ENCODE results near the gene CTIF.

Gene CTIF

DNA sequence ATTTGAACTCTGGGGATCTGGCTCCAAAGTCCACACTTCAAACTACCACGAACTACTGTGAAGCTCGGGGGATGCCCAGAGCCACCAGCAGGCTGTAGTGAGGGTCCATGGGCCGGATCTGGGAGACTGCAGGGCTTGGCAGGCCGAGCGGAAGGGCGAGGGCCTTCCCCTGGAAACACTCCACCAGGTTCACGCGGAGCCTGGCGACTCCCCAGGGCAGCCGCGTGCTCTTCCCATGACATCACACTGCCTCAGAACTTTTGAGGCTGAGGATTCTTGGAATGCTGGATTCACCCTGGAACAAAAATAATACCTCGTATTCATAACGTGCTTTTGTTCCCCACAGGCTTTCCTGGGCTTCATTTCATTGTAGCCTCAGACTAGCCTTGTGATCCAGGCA lies 210.9 kb downstream of the CTIF start:
- DNase-seq (ENCODE audit: low spot score), result no peak
- TF ChIP-seq, protein P1, sequence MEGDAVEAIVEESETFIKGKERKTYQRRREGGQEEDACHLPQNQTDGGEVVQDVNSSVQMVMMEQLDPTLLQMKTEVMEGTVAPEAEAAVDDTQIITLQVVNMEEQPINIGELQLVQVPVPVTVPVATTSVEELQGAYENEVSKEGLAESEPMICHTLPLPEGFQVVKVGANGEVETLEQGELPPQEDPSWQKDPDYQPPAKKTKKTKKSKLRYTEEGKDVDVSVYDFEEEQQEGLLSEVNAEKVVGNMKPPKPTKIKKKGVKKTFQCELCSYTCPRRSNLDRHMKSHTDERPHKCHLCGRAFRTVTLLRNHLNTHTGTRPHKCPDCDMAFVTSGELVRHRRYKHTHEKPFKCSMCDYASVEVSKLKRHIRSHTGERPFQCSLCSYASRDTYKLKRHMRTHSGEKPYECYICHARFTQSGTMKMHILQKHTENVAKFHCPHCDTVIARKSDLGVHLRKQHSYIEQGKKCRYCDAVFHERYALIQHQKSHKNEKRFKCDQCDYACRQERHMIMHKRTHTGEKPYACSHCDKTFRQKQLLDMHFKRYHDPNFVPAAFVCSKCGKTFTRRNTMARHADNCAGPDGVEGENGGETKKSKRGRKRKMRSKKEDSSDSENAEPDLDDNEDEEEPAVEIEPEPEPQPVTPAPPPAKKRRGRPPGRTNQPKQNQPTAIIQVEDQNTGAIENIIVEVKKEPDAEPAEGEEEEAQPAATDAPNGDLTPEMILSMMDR (IDR thresholded peaks at IDR 0.05; ENCODE audit: extremely low read depth, missing control alignments), result no peak

- no peak for DNase-seq (ENCODE audit: low spot score)
- TF ChIP-seq, protein P1 (IDR thresholded peaks at IDR 0.05; ENCODE audit: extremely low read depth, missing control alignments), result no peak
These were observed 211.8 kb downstream of the CTIF start for GRCh38 chr18:48750485-48751175.

DNA sequence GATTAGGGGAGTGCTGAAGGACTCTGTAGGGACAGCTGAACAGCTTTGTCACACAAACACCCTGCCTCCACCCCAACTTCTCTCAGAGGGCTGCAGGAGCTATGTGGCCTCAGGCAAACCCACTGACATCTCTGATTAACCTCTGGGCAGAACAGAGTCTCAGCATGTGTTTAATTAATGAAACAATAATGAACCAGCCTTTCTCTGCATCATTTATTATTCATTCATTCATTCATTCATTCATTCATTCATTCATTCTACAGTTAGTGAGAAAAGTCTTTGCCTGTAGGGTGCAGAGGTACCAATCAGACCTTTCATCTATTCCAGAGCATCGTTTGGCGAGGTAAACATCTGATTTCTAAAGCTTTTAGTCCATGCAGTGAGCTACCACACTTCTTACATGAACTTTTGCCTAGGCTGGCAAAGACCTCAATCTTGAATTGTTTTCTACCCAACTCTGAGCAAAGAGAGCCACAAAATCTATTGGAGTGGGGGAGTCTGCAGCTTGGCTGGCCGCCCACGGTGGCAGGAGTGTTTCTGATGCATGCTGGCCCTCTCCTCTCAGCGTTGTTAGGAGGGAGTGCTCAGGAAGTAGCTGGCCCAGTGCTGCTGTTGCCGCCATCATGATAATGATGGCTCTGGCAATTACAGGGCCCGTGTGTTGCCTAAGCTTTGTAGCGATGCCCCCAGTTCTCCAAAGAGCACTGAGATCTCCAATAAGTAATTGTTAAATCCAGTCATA lies 213.1 kb downstream of the CTIF start:
- DNase-seq (ENCODE audit: low spot score), result no peak
- TF ChIP-seq, protein P1 (IDR thresholded peaks at IDR 0.05; ENCODE audit: extremely low read depth, missing control alignments), result no peak

DNA sequence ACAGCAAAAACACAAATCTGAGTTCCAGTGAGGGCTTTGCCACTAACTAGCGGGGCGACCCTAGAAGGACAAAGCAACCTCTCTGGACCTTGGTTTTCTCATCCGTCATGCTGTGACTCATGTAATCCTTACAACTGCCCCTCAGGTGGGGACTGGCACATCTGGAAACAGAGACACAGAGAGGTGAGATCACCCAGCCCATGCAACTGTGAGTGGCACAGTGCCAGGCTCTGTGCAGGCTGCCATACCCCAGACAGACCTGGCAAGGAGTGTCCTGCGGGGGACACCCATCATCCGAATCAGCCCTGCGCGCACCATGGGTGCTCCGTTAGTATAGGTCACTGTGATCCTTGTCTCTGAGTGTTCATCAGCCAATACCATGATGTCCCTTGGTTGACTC lies 213.6 kb downstream of the CTIF start:
- TF ChIP-seq, protein P1 (IDR thresholded peaks at IDR 0.05; ENCODE audit: extremely low read depth, missing control alignments), result no peak
- DNase-seq (ENCODE audit: low spot score), result no peak

GRCh38 chr18:48752928-48753327 lies 214.1 kb downstream of the CTIF start:
- TF ChIP-seq, protein P1 (IDR thresholded peaks at IDR 0.05; ENCODE audit: extremely low read depth, missing control alignments), result no peak
- no peak for DNase-seq (ENCODE audit: low spot score)

GRCh38 chr18:48753691-48754090 lies 214.9 kb downstream of the CTIF start:
- TF ChIP-seq, protein P1 (IDR thresholded peaks at IDR 0.05; ENCODE audit: extremely low read depth, missing control alignments), result no peak
- DNase-seq (ENCODE audit: low spot score), result no peak

- TF ChIP-seq, protein P1 (IDR thresholded peaks at IDR 0.05; ENCODE audit: extremely low read depth, missing control alignments), result no peak
- no peak for DNase-seq (ENCODE audit: low spot score)
These were observed 215.7 kb downstream of the CTIF start for GRCh38 chr18:48754559-48754958.
